Measurements from ENCODE around the gene FSCN2.

DNA sequence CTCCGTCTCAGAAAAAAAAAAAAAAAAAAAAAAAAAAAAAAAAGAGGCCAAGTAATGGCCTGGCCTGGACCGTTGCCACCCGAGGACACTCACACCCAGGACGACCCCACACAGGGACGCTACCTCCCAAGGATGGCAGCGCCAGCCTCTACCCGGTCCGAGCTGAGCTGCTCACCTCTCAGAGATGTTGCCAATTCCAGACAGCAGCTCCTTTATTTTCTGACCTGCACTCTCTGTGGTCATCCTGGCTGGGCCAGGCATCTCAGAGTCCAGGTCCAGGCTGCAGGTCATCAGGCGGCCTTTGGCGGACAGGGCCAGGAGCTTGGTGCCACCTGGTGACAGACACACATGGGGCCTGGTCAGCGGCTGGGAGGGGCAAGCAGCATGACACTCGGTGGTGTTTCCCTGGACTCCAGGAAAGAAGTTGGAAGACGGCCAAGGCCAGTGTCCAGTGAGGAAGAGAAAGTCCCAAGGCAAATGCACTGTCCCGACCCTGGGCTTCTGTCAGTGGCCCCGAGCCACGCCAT is 20.9 kb downstream of the FSCN2 start:
- TF ChIP-seq, protein P1, sequence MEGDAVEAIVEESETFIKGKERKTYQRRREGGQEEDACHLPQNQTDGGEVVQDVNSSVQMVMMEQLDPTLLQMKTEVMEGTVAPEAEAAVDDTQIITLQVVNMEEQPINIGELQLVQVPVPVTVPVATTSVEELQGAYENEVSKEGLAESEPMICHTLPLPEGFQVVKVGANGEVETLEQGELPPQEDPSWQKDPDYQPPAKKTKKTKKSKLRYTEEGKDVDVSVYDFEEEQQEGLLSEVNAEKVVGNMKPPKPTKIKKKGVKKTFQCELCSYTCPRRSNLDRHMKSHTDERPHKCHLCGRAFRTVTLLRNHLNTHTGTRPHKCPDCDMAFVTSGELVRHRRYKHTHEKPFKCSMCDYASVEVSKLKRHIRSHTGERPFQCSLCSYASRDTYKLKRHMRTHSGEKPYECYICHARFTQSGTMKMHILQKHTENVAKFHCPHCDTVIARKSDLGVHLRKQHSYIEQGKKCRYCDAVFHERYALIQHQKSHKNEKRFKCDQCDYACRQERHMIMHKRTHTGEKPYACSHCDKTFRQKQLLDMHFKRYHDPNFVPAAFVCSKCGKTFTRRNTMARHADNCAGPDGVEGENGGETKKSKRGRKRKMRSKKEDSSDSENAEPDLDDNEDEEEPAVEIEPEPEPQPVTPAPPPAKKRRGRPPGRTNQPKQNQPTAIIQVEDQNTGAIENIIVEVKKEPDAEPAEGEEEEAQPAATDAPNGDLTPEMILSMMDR (IDR thresholded peaks at IDR 0.05): no peak
- TF ChIP-seq POLR2A (IDR thresholded peaks at IDR 0.05): no peak
